HG02981 (cell line): Measurements from ENCODE around the gene DNAH3.
"Not testable (repeated sequence)": the region's sequence is repeated elsewhere in the genome, so short reads cannot be mapped to it uniquely, and the experiment has no call there.

Experiments used
- ATAC-seq: cut with Tn5 transposase; IDR thresholded peaks from one replicate; pipeline ENCODE4 v1.9.1; 2021; ENCODE audit warnings: mild to moderate bottlenecking, moderate library complexity; ENCODE audit not compliant: unreplicated experiment

Gene DNAH3

GRCh38 chr16:21023509-21024202 lies 127.0 kb downstream of the DNAH3 start:
- no peak for ATAC-seq

GRCh38 chr16:21021316-21021715 lies 129.3 kb downstream of the DNAH3 start:
- no peak for ATAC-seq

GRCh38 chr16:21009815-21010214 lies 140.8 kb downstream of the DNAH3 start:
- ATAC-seq = no peak

GRCh38 chr16:21005008-21005407 lies 145.6 kb downstream of the DNAH3 start:
- no peak for ATAC-seq

GRCh38 chr16:21001262-21001661 lies 149.4 kb downstream of the DNAH3 start:
- ATAC-seq = no peak

- ATAC-seq = no peak
These were observed 153.5 kb downstream of the DNAH3 start for GRCh38 chr16:20997147-20997546.

- ATAC-seq = no peak
These were observed 154.9 kb downstream of the DNAH3 start for GRCh38 chr16:20995711-20996110.

- not testable (repeated sequence) for ATAC-seq
These were observed 161.1 kb downstream of the DNAH3 start for GRCh38 chr16:20989496-20990070.

- ATAC-seq = no peak
These were observed 163.6 kb downstream of the DNAH3 start for GRCh38 chr16:20987049-20987448.

- ATAC-seq = no peak
These were observed 166.6 kb downstream of the DNAH3 start for GRCh38 chr16:20984019-20984418.

GRCh38 chr16:20976576-20976975 lies 174.1 kb downstream of the DNAH3 start:
- ATAC-seq = no peak

GRCh38 chr16:20973201-20973600 lies 177.4 kb downstream of the DNAH3 start:
- not testable (repeated sequence) for ATAC-seq

GRCh38 chr16:20971401-20971800 lies 179.2 kb downstream of the DNAH3 start:
- ATAC-seq = no peak

- ATAC-seq = no peak
These were observed 181.3 kb downstream of the DNAH3 start for GRCh38 chr16:20969386-20969785.

GRCh38 chr16:20968765-20969164 lies 181.9 kb downstream of the DNAH3 start:
- ATAC-seq = no peak

GRCh38 chr16:20960899-20961298 lies 189.7 kb downstream of the DNAH3 start:
- no peak for ATAC-seq

GRCh38 chr16:20957153-20957552 lies 193.5 kb downstream of the DNAH3 start:
- ATAC-seq = no peak

GRCh38 chr16:20956319-20956718 lies 194.3 kb downstream of the DNAH3 start:
- no peak for ATAC-seq

GRCh38 chr16:20954574-20954973 lies 196.1 kb downstream of the DNAH3 start:
- no peak for ATAC-seq

- no peak for ATAC-seq
These were observed 198.3 kb downstream of the DNAH3 start for GRCh38 chr16:20952139-20952920.

- no peak for ATAC-seq
These were observed 200.4 kb downstream of the DNAH3 start for GRCh38 chr16:20950294-20950693.

- no peak for ATAC-seq
These were observed 201.0 kb downstream of the DNAH3 start for GRCh38 chr16:20949660-20950059.
